K562 (cell line): ENCODE results near the gene DDIT4L. TPM values are rescaled to one million over a fixed set of nuclear protein-coding genes. Genes with fewer than 3 reads are reported as not detected.

Experiments used
- ATAC-seq: fragments of 200-7000 bp; cut with Tn5 transposase; 3 replicates; pipeline ENCODE4 v1.9.1; 2020; ENCODE audit warnings: moderate library complexity
- BruUV-seq: library from RNA; stranded (reverse); fragments of 400-500 nt; replicated peaks from 2 replicates; lab custom pipeline; 2021; lab: Mats Ljungman, UMichigan
- CTCF ChIA-PET: fragments of 300-600 bp; formaldehyde crosslinking; extraction: SDS; loops from one replicate; lab custom pipeline; 2021; ENCODE audit warnings: low intra/inter-chr PET ratio; lab: Yijun Ruan, JAX
- POLR2A ChIA-PET: fragments of 300-600, 350-650 bp; sonication (Branson Sonifier 250); formaldehyde crosslinking; extraction: SDS; loops from one replicate; lab custom pipeline; 2021; ENCODE audit warnings: antibody characterized with exemption, inconsistent platforms; lab: Yijun Ruan, JAX
- DNase-seq, 4 experiments: peaks; one replicate each; pipeline versions ENCODE4 v3.0.0 to v3.0.0-alpha.2; 2011 to 2018; ENCODE audit warnings: low spot score in 3 of 4, mixed read lengths in 3 of 4; ENCODE audit errors: extremely low read depth in 1 of 4
- FAIRE-seq: peaks from 2 replicates; lab custom pipeline; 2011; peaks lifted over from hg19 to GRCh38; lab: Jason Lieb, UNC
- H2AFZ ChIP-seq: 2 replicates; pipeline ENCODE4 v1.6.0; 2011; ENCODE audit warnings: low read depth, low read length, control low read depth, inconsistent platforms
- H3K27ac ChIP-seq: fragments of 200-600 bp; 3 replicates; pipeline ENCODE4 v1.8.0; 2011; ENCODE audit warnings: low read depth, mild to moderate bottlenecking, control low read depth, inconsistent platforms, low read length, moderate library complexity, mixed read lengths; ENCODE audit errors: extremely low read depth
- H3K27me3 ChIP-seq, 2 experiments: fragments of 300-600 bp in 1 of 2; 2 replicates in 1 of 2; 3 replicates in 1 of 2; pipeline versions ENCODE4 v1.6.0 to v1.8.0; 2011; ENCODE audit warnings: inconsistent platforms in 2 of 2, low read length in 2 of 2, mild to moderate bottlenecking in 1 of 2, mixed read lengths in 1 of 2, moderate library complexity in 1 of 2; ENCODE audit not compliant: control insufficient read depth in 2 of 2, insufficient read depth in 2 of 2
- H3K36me3 ChIP-seq: fragments of 300-600 bp; 3 replicates; pipeline ENCODE4 v1.8.0; 2011; ENCODE audit warnings: mild to moderate bottlenecking, low read length, inconsistent platforms; ENCODE audit not compliant: control insufficient read depth, insufficient read depth
- H3K4me1 ChIP-seq, 2 experiments: fragments of 200-600 bp in 1 of 2; replicated peaks in 1 of 2; 2 replicates in 1 of 2; 3 replicates in 1 of 2; pipeline versions ENCODE4 v1.5.1 to v1.8.0; 2011; ENCODE audit warnings: inconsistent platforms in 2 of 2, low read length in 2 of 2, mild to moderate bottlenecking in 1 of 2, mixed read lengths in 1 of 2, moderate library complexity in 1 of 2; ENCODE audit not compliant: control insufficient read depth in 2 of 2, insufficient read depth in 2 of 2
- H3K4me2 ChIP-seq: 2 replicates; pipeline ENCODE4 v1.6.1; 2011; ENCODE audit warnings: low read length, control low read depth, inconsistent platforms, mixed read lengths; ENCODE audit not compliant: insufficient read depth
- H3K4me3 ChIP-seq: fragments of 200-600 bp; sonication (generic), shearing (Covaris generic); 2 replicates; pipeline ENCODE4 v1.5.1; 2016; ENCODE audit warnings: control low read depth, inconsistent platforms
- H3K79me2 ChIP-seq: fragments of 200-600 bp; 3 replicates; pipeline ENCODE4 v1.8.0; 2011; ENCODE audit warnings: low read length, inconsistent platforms; ENCODE audit not compliant: control insufficient read depth, insufficient read depth
- H3K9ac ChIP-seq, 2 experiments: 2 replicates each; pipeline versions ENCODE4 v1.6.0 to v1.6.1; 2011; ENCODE audit warnings: low read depth in 2 of 2, low read length in 2 of 2, control low read depth in 1 of 2, inconsistent platforms in 1 of 2, mild to moderate bottlenecking in 1 of 2, mixed read lengths in 1 of 2; ENCODE audit not compliant: insufficient read depth in 1 of 2
- H3K9me1 ChIP-seq: one replicate; pipeline ENCODE4 v1.6.0; 2011; ENCODE audit warnings: inconsistent platforms, mild to moderate bottlenecking, low read length, moderate library complexity; ENCODE audit not compliant: control insufficient read depth, insufficient read depth
- H3K9me3 ChIP-seq: replicated peaks from 2 replicates; pipeline ENCODE4 v1.5.1; 2011; ENCODE audit warnings: low read depth, low read length, inconsistent platforms; ENCODE audit not compliant: control insufficient read depth, insufficient read depth
- H4K20me1 ChIP-seq: replicated peaks from 2 replicates; pipeline ENCODE4 v1.6.1; 2011; ENCODE audit warnings: low read length, inconsistent platforms, mixed read lengths; ENCODE audit not compliant: control insufficient read depth, insufficient read depth
- CBFB ChIP-seq: sonication (generic); formaldehyde crosslinking; IDR thresholded peaks from 2 replicates; pipeline ENCODE4 v1.4.0; 2020; ENCODE audit warnings: mild to moderate bottlenecking, missing genetic modification reagents
- HINFP ChIP-seq: fragments of 450-650 bp; conservative IDR thresholded peaks from 2 replicates; pipeline ENCODE4 v1.6.1; 2016; ENCODE audit warnings: missing genetic modification characterization, low read depth, mild to moderate bottlenecking, control low read depth, missing compliant biosample characterization
- HMBOX1 ChIP-seq: sonication (generic); IDR thresholded peaks from 2 replicates; pipeline ENCODE4 v1.6.1; 2016
- KHSRP ChIP-seq: fragments of 450-650 bp; IDR thresholded peaks from 2 replicates; pipeline ENCODE4 v1.6.1; 2017
- NFXL1 ChIP-seq: fragments of 450-650 bp; formaldehyde crosslinking; IDR thresholded peaks from 2 replicates; pipeline ENCODE4 v1.4.0; 2021; ENCODE audit warnings: mild to moderate bottlenecking
- NRF1 ChIP-seq, 2 experiments: fragments of 450-650 bp; IDR thresholded peaks in 1 of 2; conservative IDR thresholded peaks in 1 of 2; 2 replicates each; pipeline ENCODE4 v1.6.1; 2014; ENCODE audit warnings: mild to moderate bottlenecking in 2 of 2
- SAFB ChIP-seq: fragments of 200-400 bp; formaldehyde crosslinking; IDR thresholded peaks from 2 replicates; pipeline ENCODE4 v1.6.1; 2017; ENCODE audit warnings: low read depth, low read length, borderline replicate concordance
- TOE1 ChIP-seq, 2 experiments: fragments of 450-650 bp in 1 of 2; sonication (generic) in 1 of 2; formaldehyde crosslinking in 1 of 2; IDR thresholded peaks; 2 replicates each; pipeline versions ENCODE4 v1.7.1 to v1.8.0; 2016 to 2022; ENCODE audit warnings: borderline replicate concordance in 2 of 2, mild to moderate bottlenecking in 2 of 2, antibody characterized with exemption in 1 of 2, inconsistent platforms in 1 of 2, low read depth in 1 of 2, missing genetic modification reagents in 1 of 2, moderate library complexity in 1 of 2
- TRIM28 ChIP-seq: fragments of 450-650 bp; IDR thresholded peaks from 2 replicates; pipeline ENCODE4 v1.6.1; 2017
- ZKSCAN8 ChIP-seq: fragments of 200-800 bp; sonication (Bioruptor generic); IDR thresholded peaks from 2 replicates; pipeline ENCODE4 v1.6.1; 2016; ENCODE audit warnings: missing genetic modification characterization, missing compliant biosample characterization
- ZNF384 ChIP-seq: IDR thresholded peaks from 2 replicates; pipeline ENCODE4 v1.6.1; 2012; ENCODE audit warnings: low read depth, low read length, improper control_type of control experiment
- ZNF740 ChIP-seq, 3 experiments: fragments of 200-800 bp in 1 of 3; sonication (Bioruptor generic) in 1 of 3; sonication (generic) in 1 of 3; formaldehyde crosslinking in 1 of 3; IDR thresholded peaks; 2 replicates each; pipeline versions ENCODE4 v1.6.1 to v1.8.0; 2016 to 2022; ENCODE audit warnings: mild to moderate bottlenecking in 2 of 3, missing compliant biosample characterization in 2 of 3, missing genetic modification characterization in 2 of 3, missing genetic modification reagents in 1 of 3
- ZNF766 ChIP-seq: fragments of 200-800 bp; sonication (Bioruptor generic); conservative IDR thresholded peaks from 2 replicates; pipeline ENCODE4 v1.6.1; 2016; ENCODE audit warnings: missing genetic modification characterization, missing compliant biosample characterization
- ZSCAN29 ChIP-seq: fragments of 450-650 bp; IDR thresholded peaks from 2 replicates; pipeline ENCODE4 v1.6.1; 2017
- WGBS: fragments of 100-300 bp; shearing (Covaris generic); methylation state at CpG from one replicate; pipeline ENCODE4 v1.1.6; 2016; ENCODE audit warnings: low coverage, mixed read lengths; ENCODE audit not compliant: insufficient coverage; ENCODE audit errors: missing lambda C conversion rate; 5-methylcytosine and 5-hydroxymethylcytosine counted together
- in situ Hi-C: fragments of 300-500 bp; cut with MboI; formaldehyde crosslinking; loops from 4 replicates; pipeline ENCODE4 v1.15.0; 2018; ENCODE audit warnings: inconsistent platforms, mixed read lengths
- intact Hi-C: fragments of 100-400 bp; cut with micrococcal nuclease; formaldehyde crosslinking; loops from 2 replicates; pipeline ENCODE4 v1.14.2; 2022
- polyA plus RNA-seq, 8 experiments: library from polyadenylated mRNA; depleted of rRNA in 4 of 8; stranded (reverse) in 5 of 8; unstranded in 3 of 8; fragments of >200 nt; fragmentation: Nextera tagmentation in 2 of 8; fragmentation: Illumina TruSeq in 1 of 8; extraction: Ambion mirVana in 2 of 8; extraction: Trizol in 1 of 8; gene quantifications; 2 replicates each; pipeline versions ENCODE4 v1.2.1 to v1.2.3, GENCODE V29; 2011 to 2014; ENCODE audit warnings: inconsistent platforms in 1 of 8, missing spikeins in 1 of 8
- total RNA-seq, 7 experiments: library from RNA; depleted of rRNA in 6 of 7; stranded (reverse); fragments of >200 nt in 6 of 7; fragmentation: Illumina TruSeq in 2 of 7; extraction: Trizol in 2 of 7; gene quantifications; 2 replicates each; pipeline versions ENCODE4 v1.2.1 to v1.2.3, GENCODE V29; 2011 to 2021; ENCODE audit warnings: low replicate concordance in 1 of 7

Gene DDIT4L
- total and polyA plus RNA-seq, 9 of the 15 experiments (the other 6 are each of a cell fraction or from before 2014, with no cell fraction given), result not detected

- TF ChIP-seq TOE1 (IDR thresholded peaks at IDR 0.05; ENCODE audit: borderline replicate concordance) (no peak), TOE1 (CRISPR knock-in tag; IDR thresholded peaks at IDR 0.05; ENCODE audit: borderline replicate concordance, low read depth) (no peak), KHSRP (no peak)
Measured at GRCh38 chr4:100175858-100176257, 14.4 kb downstream of the DDIT4L start (continued).

- BruUV-seq, result no TSS peak
- Histone ChIP-seq H3K27me3 (no peaks in the 10 kb centered on the region), H3K4me3 (no peak overlapping the region), H3K79me2 (no peaks in the 10 kb centered on the region), H3K27ac (no peak overlapping the region), H3K9me1 (no peaks in the 10 kb centered on the region), H3K4me2 (no peak overlapping the region), H2AFZ (no peak overlapping the region), H3K9ac (no peak overlapping the region), H3K36me3 (no peaks in the 10 kb centered on the region), H3K4me1 (no peaks in the 10 kb centered on the region), H4K20me1 (no peaks in the 10 kb centered on the region), H3K9me3 (no peaks in the 10 kb centered on the region)
- TF ChIP-seq CBFB (CRISPR knock-in tag), result no peak
- no peak for TF ChIP-seq ZSCAN29
- TF ChIP-seq NFXL1 (CRISPR knock-in tag), result no peak
- no peak for TF ChIP-seq SAFB
- no peak for TF ChIP-seq HINFP (tag)
- TF ChIP-seq ZNF740 (CRISPR knock-in tag; IDR thresholded peaks at IDR 0.05), result no peak
- no peak for TF ChIP-seq ZNF740 (tag; IDR thresholded peaks at IDR 0.05)
- TF ChIP-seq ZKSCAN8 (CRISPR knock-in tag), result no peak
- no peak for TF ChIP-seq TRIM28
- no peak for TF ChIP-seq ZNF384
- no peak for TF ChIP-seq NRF1 (conservative IDR thresholded peaks at IDR 0.05 in 1 of 2, IDR thresholded peaks at IDR 0.05 in 1 of 2)
- TF ChIP-seq HMBOX1, result no peak
- no peak for TF ChIP-seq ZNF766
- ATAC-seq (no peak), FAIRE-seq (no peak), DNase-seq (no peak)
- ChIA-PET POLR2A (no interaction called here), CTCF (no interaction called here)
- in situ Hi-C loops (no loop called here), intact Hi-C loops (no loop called here)
- WGBS, result 0% methylated on average over 3 of the region's 3 CpGs
Measured at GRCh38 chr4:100174985-100175383, 15.3 kb downstream of the DDIT4L start.
